KOPT-K1 (cell line): ENCODE results near the gene CENPF.

Experiments
- H3K27ac ChIP-seq: fragments of 200-600 bp; sonication (generic); 2 replicates; pipeline ENCODE4 v1.5.1; 2016; ENCODE audit warnings: antibody characterized with exemption, mild to moderate bottlenecking, low read depth, low read length; ENCODE audit not compliant: poor library complexity, severe bottlenecking
- H3K36me3 ChIP-seq: fragments of 200-600 bp; sonication (generic); 2 replicates; pipeline ENCODE4 v1.5.1; 2017; ENCODE audit warnings: antibody characterized with exemption, mild to moderate bottlenecking, low read length, moderate library complexity; ENCODE audit not compliant: insufficient read depth
- H3K9me3 ChIP-seq: fragments of 200-600 bp; sonication (generic); 2 replicates; pipeline ENCODE4 v1.5.1; 2017; ENCODE audit warnings: antibody characterized with exemption, low read length, mild to moderate bottlenecking; ENCODE audit not compliant: insufficient read depth, poor library complexity, severe bottlenecking

CENPF gene

GRCh38 chr1:214634267-214634666, 31.3 kb downstream of the CENPF start:
- Histone ChIP-seq H3K9me3 (no peaks in the 10 kb centered on the region), H3K36me3 (peaks cover 100% of the 10 kb centered on the region), H3K27ac (no peak overlapping the region)

- H3K36me3 ChIP-seq: peaks cover 100% of the 10 kb centered on the region
- H3K9me3 ChIP-seq: no peaks in the 10 kb centered on the region
- no peak overlapping the region for H3K27ac ChIP-seq
These were observed 32.1 kb downstream of the CENPF start for GRCh38 chr1:214635086-214635485.

DNA sequence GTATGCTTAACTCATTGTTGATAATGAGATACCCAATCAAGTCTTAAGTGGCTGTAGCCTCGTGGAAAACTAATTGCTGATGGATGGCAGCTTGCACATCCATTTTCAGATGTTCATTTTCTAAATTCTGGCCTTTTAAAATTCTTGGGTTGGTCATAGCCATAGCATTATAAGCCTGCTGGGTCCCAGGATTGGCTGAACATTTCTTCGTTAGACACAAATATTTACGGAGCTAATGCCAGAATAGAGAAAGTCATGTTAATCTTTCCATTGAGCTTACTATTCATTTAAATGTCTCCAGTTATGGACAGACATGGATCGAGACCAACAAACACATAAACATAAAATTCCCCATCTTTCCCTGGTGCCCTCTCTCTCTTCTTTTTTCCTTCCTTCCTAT, 32.5 kb downstream of the CENPF start:
- Histone ChIP-seq H3K9me3 (no peaks in the 10 kb centered on the region), H3K27ac (no peak overlapping the region), H3K36me3 (peaks cover 100% of the 10 kb centered on the region)

GRCh38 chr1:214636436-214636835, 33.4 kb downstream of the CENPF start:
- H3K9me3 ChIP-seq: no peaks in the 10 kb centered on the region
- H3K36me3 ChIP-seq: peaks cover 100% of the 10 kb centered on the region
- H3K27ac ChIP-seq: no peak overlapping the region

GRCh38 chr1:214637125-214637524, 34.1 kb downstream of the CENPF start:
- no peaks in the 10 kb centered on the region for H3K9me3 ChIP-seq
- no peak overlapping the region for H3K27ac ChIP-seq
- H3K36me3 ChIP-seq: peaks cover 100% of the 10 kb centered on the region

GRCh38 chr1:214637722-214638458, 34.9 kb downstream of the CENPF start:
- no peak overlapping the region for H3K27ac ChIP-seq
- no peaks in the 10 kb centered on the region for H3K9me3 ChIP-seq
- H3K36me3 ChIP-seq: peaks cover 100% of the 10 kb centered on the region

GRCh38 chr1:214638459-214638807, 35.4 kb downstream of the CENPF start:
- H3K27ac ChIP-seq: no peak overlapping the region
- peaks cover 100% of the 10 kb centered on the region for H3K36me3 ChIP-seq
- H3K9me3 ChIP-seq: no peaks in the 10 kb centered on the region

DNA sequence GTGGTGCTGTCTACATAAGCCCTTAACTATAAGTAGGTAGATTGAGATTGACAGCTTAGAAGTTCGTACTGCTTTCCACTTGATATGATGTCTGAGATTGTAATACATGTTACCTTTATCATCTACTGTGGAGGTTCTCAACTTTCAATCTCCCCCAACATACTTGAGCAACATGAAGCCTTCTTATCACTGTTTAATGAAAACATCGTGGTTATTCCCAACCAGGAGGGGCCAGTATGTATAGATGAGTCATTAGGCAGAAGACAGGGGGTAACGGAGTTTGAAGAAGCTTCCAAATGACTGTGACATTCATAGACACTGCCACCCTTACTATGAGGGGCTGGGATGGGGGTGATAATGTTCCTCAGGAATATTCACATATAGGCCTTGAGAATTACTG, 36.0 kb downstream of the CENPF start:
- Histone ChIP-seq H3K27ac (no peak overlapping the region), H3K9me3 (no peaks in the 10 kb centered on the region), H3K36me3 (peaks cover 100% of the 10 kb centered on the region)

GRCh38 chr1:214640431-214641213, 37.6 kb downstream of the CENPF start:
- Histone ChIP-seq H3K9me3 (no peaks in the 10 kb centered on the region), H3K36me3 (peaks cover 100% of the 10 kb centered on the region), H3K27ac (no peak overlapping the region)

- Histone ChIP-seq H3K9me3 (no peaks in the 10 kb centered on the region), H3K36me3 (peaks cover 100% of the 10 kb centered on the region), H3K27ac (no peak overlapping the region)
These were observed 38.4 kb downstream of the CENPF start for GRCh38 chr1:214641214-214641895.

DNA sequence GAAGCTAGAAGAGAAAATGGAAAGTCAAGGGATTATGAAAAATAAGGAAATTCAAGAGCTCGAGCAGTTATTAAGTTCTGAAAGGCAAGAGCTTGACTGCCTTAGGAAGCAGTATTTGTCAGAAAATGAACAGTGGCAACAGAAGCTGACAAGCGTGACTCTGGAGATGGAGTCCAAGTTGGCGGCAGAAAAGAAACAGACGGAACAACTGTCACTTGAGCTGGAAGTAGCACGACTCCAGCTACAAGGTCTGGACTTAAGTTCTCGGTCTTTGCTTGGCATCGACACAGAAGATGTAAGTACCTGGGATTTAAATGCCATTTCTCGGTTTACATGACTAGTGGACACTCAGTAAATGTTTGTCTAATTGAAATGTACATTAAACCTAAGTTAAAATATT, 40.0 kb downstream of the CENPF start:
- peaks cover 100% of the 10 kb centered on the region for H3K36me3 ChIP-seq
- H3K9me3 ChIP-seq: no peaks in the 10 kb centered on the region
- H3K27ac ChIP-seq: no peak overlapping the region

GRCh38 chr1:214645712-214646111, 42.7 kb downstream of the CENPF start:
- H3K27ac ChIP-seq: no peak overlapping the region
- H3K36me3 ChIP-seq: peaks cover 100% of the 10 kb centered on the region
- no peaks in the 10 kb centered on the region for H3K9me3 ChIP-seq

- no peak overlapping the region for H3K27ac ChIP-seq
- H3K36me3 ChIP-seq: peaks cover 100% of the 10 kb centered on the region
- H3K9me3 ChIP-seq: no peaks in the 10 kb centered on the region
These were observed 45.8 kb downstream of the CENPF start for GRCh38 chr1:214648801-214649200.

DNA sequence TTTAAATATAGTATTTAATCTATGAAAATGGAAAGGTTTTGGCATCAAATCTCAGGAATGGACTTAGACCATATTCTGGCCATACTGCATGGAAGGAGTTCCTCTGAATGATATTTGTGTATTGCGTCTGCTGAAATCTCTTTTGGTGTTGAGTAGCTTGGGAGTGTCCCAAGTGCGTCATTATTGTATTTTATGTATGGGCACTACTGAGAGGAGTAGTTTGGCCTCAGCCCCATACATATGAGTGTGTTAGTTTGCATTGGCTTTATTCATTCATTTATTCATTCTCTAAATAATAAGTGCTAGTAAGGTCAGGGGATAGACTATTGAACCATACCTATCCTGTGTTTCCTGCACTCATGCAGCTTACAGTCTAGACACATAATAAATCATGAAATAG, 46.6 kb downstream of the CENPF start:
- Histone ChIP-seq H3K36me3 (peaks cover 100% of the 10 kb centered on the region), H3K9me3 (no peaks in the 10 kb centered on the region), H3K27ac (no peak overlapping the region)

GRCh38 chr1:214650664-214651063, 47.7 kb downstream of the CENPF start:
- Histone ChIP-seq H3K27ac (no peak overlapping the region), H3K9me3 (no peaks in the 10 kb centered on the region), H3K36me3 (peaks cover 100% of the 10 kb centered on the region)
